Mesenchymal stem cell (in vitro differentiated cells and primary cell): ENCODE results near the gene UNC93B1.

Source experiments
- DNase-seq: peaks from one replicate; pipeline ENCODE4 v3.0.0-alpha.2; 2013
- H2AFZ ChIP-seq: one replicate; pipeline ENCODE4 v1.6.1; 2013; ENCODE audit warnings: low read depth, mild to moderate bottlenecking, control low read depth, inconsistent platforms, low read length, moderate library complexity
- H2AK5ac ChIP-seq: 2 replicates; pipeline ENCODE4 v1.6.1; 2013; ENCODE audit warnings: low read length, moderate library complexity, mild to moderate bottlenecking, inconsistent platforms; ENCODE audit not compliant: severe bottlenecking
- H2BK120ac ChIP-seq: one replicate; pipeline ENCODE4 v1.6.1; 2013; ENCODE audit warnings: low read depth, mild to moderate bottlenecking, inconsistent platforms, low read length, moderate library complexity
- H2BK12ac ChIP-seq, 2 experiments: one replicate each; pipeline ENCODE4 v1.6.1; 2013; ENCODE audit warnings: inconsistent platforms in 2 of 2, low read length in 2 of 2, mild to moderate bottlenecking in 2 of 2, moderate library complexity in 2 of 2, control low read depth in 1 of 2
- H2BK15ac ChIP-seq: one replicate; pipeline ENCODE4 v1.6.1; 2013; ENCODE audit warnings: mild to moderate bottlenecking, low read depth, inconsistent platforms; ENCODE audit not compliant: poor library complexity, severe bottlenecking
- H2BK5ac ChIP-seq: 2 replicates; pipeline ENCODE4 v1.6.1; 2013; ENCODE audit warnings: low read depth, mild to moderate bottlenecking, low read length, control low read depth, inconsistent platforms; ENCODE audit not compliant: poor library complexity, severe bottlenecking
- H3K14ac ChIP-seq, 2 experiments: one replicate each; pipeline ENCODE4 v1.6.1; 2013; ENCODE audit warnings: inconsistent platforms in 2 of 2, low read length in 2 of 2, control low read depth in 1 of 2, mild to moderate bottlenecking in 1 of 2, moderate library complexity in 1 of 2
- H3K18ac ChIP-seq, 2 experiments: one replicate each; pipeline ENCODE4 v1.6.1; 2013; ENCODE audit warnings: inconsistent platforms in 2 of 2, low read length in 2 of 2, control low read depth in 1 of 2, low read depth in 1 of 2, mild to moderate bottlenecking in 1 of 2
- H3K23ac ChIP-seq, 2 experiments: one replicate each; pipeline ENCODE4 v1.6.1; 2013; ENCODE audit warnings: inconsistent platforms in 2 of 2, low read length in 2 of 2, mild to moderate bottlenecking in 2 of 2, moderate library complexity in 2 of 2, control low read depth in 1 of 2
- H3K27ac ChIP-seq: 2 replicates; pipeline ENCODE4 v1.5.1; 2013; ENCODE audit warnings: mild to moderate bottlenecking, moderate library complexity, low read length, control low read depth, inconsistent platforms; ENCODE audit not compliant: poor library complexity, severe bottlenecking
- H3K27me3 ChIP-seq, 2 experiments: 2 replicates each; pipeline versions ENCODE4 v1.6.1 to v1.7.0; 2013; ENCODE audit warnings: low read length in 2 of 2, mild to moderate bottlenecking in 2 of 2, moderate library complexity in 2 of 2, control low read depth in 1 of 2, inconsistent platforms in 1 of 2; ENCODE audit not compliant: control insufficient read depth in 1 of 2, insufficient read depth in 1 of 2
- H3K36me3 ChIP-seq, 2 experiments: 2 replicates each; pipeline versions ENCODE4 v1.6.1 to v1.7.0; 2013; ENCODE audit warnings: low read length in 2 of 2, control low read depth in 1 of 2, inconsistent platforms in 1 of 2, low read depth in 1 of 2, mild to moderate bottlenecking in 1 of 2; ENCODE audit not compliant: insufficient read depth in 2 of 2, control insufficient read depth in 1 of 2
- H3K4ac ChIP-seq, 2 experiments: one replicate each; pipeline ENCODE4 v1.6.1; 2013; ENCODE audit warnings: inconsistent platforms in 2 of 2, low read length in 2 of 2, mild to moderate bottlenecking in 2 of 2, moderate library complexity in 2 of 2, control low read depth in 1 of 2, low read depth in 1 of 2
- H3K4me1 ChIP-seq: 2 replicates; pipeline ENCODE4 v1.6.1; 2013; ENCODE audit warnings: low read depth, low read length, control low read depth; ENCODE audit not compliant: control insufficient read depth, insufficient read depth
- H3K4me2 ChIP-seq: 2 replicates; pipeline ENCODE4 v1.6.1; 2013; ENCODE audit warnings: low read length, mild to moderate bottlenecking, inconsistent platforms; ENCODE audit not compliant: poor library complexity, severe bottlenecking
- H3K4me3 ChIP-seq, 2 experiments: 2 replicates each; pipeline versions ENCODE4 v1.5.1 to v1.7.0; 2013; ENCODE audit warnings: low read length in 2 of 2, mild to moderate bottlenecking in 2 of 2, control low read depth in 1 of 2, low read depth in 1 of 2; ENCODE audit not compliant: insufficient read depth in 1 of 2
- H3K79me1 ChIP-seq: replicated peaks from 2 replicates; pipeline ENCODE4 v1.6.1; 2013; ENCODE audit warnings: mild to moderate bottlenecking, control low read depth, low read length, inconsistent platforms; ENCODE audit not compliant: poor library complexity, severe bottlenecking
- H3K9ac ChIP-seq: 2 replicates; pipeline ENCODE4 v1.7.0; 2013; ENCODE audit warnings: mild to moderate bottlenecking, low read length, moderate library complexity
- H3K9me3 ChIP-seq: 2 replicates; pipeline ENCODE4 v1.7.0; 2013; ENCODE audit warnings: mild to moderate bottlenecking, low read length; ENCODE audit not compliant: control insufficient read depth
- H4K8ac ChIP-seq: one replicate; pipeline ENCODE4 v1.6.1; 2013; ENCODE audit warnings: inconsistent platforms, mild to moderate bottlenecking, low read length, moderate library complexity
- H4K91ac ChIP-seq: one replicate; pipeline ENCODE4 v1.6.1; 2013; ENCODE audit warnings: mild to moderate bottlenecking, low read length, inconsistent platforms
- WGBS: methylation state at CpG from one replicate; pipeline ENCODE4 v1.1.7; 2013; ENCODE audit warnings: mixed read lengths; 5-methylcytosine and 5-hydroxymethylcytosine counted together

The UNC93B1 gene

GRCh38 chr11:68044145-68044813 lies 40.4 kb upstream of the UNC93B1 start:
- Histone ChIP-seq H2AFZ (no peak overlapping the region), H4K91ac (peak overlapping the region; percentile 75), H3K36me3 (peaks cover 49 to 78% of the 10 kb centered on the region in 2 experiments), H3K4ac (peak overlapping the region in 1 of 2 experiments; percentile 20), H4K8ac (no peak overlapping the region), H3K4me2 (peak overlapping the region; percentile 40), H3K27ac (no peak overlapping the region), H2BK120ac (peak overlapping the region; percentile 24), H3K4me1 (peaks cover 67% of the 10 kb centered on the region), H3K18ac (peak overlapping the region in 1 of 2 experiments; percentile 78), H2AK5ac (no peak overlapping the region), H2BK15ac (peak overlapping the region; percentile 0), H2BK12ac (peak overlapping the region in 1 of 2 experiments; percentile 60), H2BK5ac (no peak overlapping the region), H3K14ac (no peak overlapping the region), H3K27me3 (no peaks in the 10 kb centered on the region), H3K23ac (no peak overlapping the region), H3K9me3 (no peaks in the 10 kb centered on the region), H3K9ac (no peak overlapping the region), H3K4me3 (no peak overlapping the region), H3K79me1 (peaks cover 17% of the 10 kb centered on the region)
- WGBS = 92% methylated on average over 24 of the region's 24 CpGs
- no peak for DNase-seq

GRCh38 chr11:68043349-68044144 lies 39.6 kb upstream of the UNC93B1 start:
- peak overlapping the region; percentile 55 for H3K9ac ChIP-seq
- no peak overlapping the region for H2AFZ ChIP-seq
- 69% methylated on average over 36 of the region's 36 CpGs for WGBS
- H2BK15ac ChIP-seq = peak overlapping the region; percentile 48
- H4K8ac ChIP-seq = peak overlapping the region; percentile 50
- no peaks in the 10 kb centered on the region for H3K27me3 ChIP-seq
- peak overlapping the region in 1 of 2 experiments; percentile 13 for H3K14ac ChIP-seq
- peak overlapping the region in 1 of 2 experiments; percentile 14 for H3K4me3 ChIP-seq
- no peaks in the 10 kb centered on the region for H3K9me3 ChIP-seq
- no peak overlapping the region for H3K23ac ChIP-seq
- peak overlapping the region; percentile 77 for H2BK5ac ChIP-seq
- H3K36me3 ChIP-seq = peaks cover 41 to 71% of the 10 kb centered on the region in 2 experiments
- peak overlapping the region; percentile 87 for H4K91ac ChIP-seq
- H3K4me1 ChIP-seq = peaks cover 65% of the 10 kb centered on the region
- DNase-seq = peak; percentile 89
- peak overlapping the region; percentile 29 to 74 for H3K4ac ChIP-seq
- H2AK5ac ChIP-seq = no peak overlapping the region
- peaks cover 17% of the 10 kb centered on the region for H3K79me1 ChIP-seq
- peak overlapping the region; percentile 37 to 78 for H3K18ac ChIP-seq
- H3K4me2 ChIP-seq = peak overlapping the region; percentile 45
- H3K27ac ChIP-seq = peak overlapping the region; percentile 57
- H2BK120ac ChIP-seq = peak overlapping the region; percentile 64
- peak overlapping the region; percentile 18 to 60 for H2BK12ac ChIP-seq

GRCh38 chr11:68043029-68043348 lies 39.1 kb upstream of the UNC93B1 start:
- Histone ChIP-seq H4K8ac (peak overlapping the region; percentile 50), H3K9ac (peak overlapping the region; percentile 55), H2AFZ (no peak overlapping the region), H3K27me3 (no peaks in the 10 kb centered on the region), H3K18ac (peak overlapping the region; percentile 37 to 62), H3K27ac (peak overlapping the region; percentile 37), H4K91ac (peak overlapping the region; percentile 87), H3K4me3 (peak overlapping the region in 1 of 2 experiments; percentile 14), H3K4ac (peak overlapping the region; percentile 29 to 74), H3K36me3 (peaks cover 36 to 67% of the 10 kb centered on the region in 2 experiments), H2BK15ac (peak overlapping the region; percentile 48), H3K14ac (peak overlapping the region in 1 of 2 experiments; percentile 13), H2BK12ac (peak overlapping the region; percentile 18 to 45), H2BK5ac (peak overlapping the region; percentile 77), H3K9me3 (no peaks in the 10 kb centered on the region), H3K79me1 (peaks cover 17% of the 10 kb centered on the region), H2BK120ac (peak overlapping the region; percentile 64), H3K4me2 (peak overlapping the region; percentile 45), H3K23ac (no peak overlapping the region), H2AK5ac (peak overlapping the region; percentile 76), H3K4me1 (peaks cover 69% of the 10 kb centered on the region)
- WGBS = 68% methylated on average over 8 of the region's 8 CpGs
- no peak for DNase-seq
